HG03196 (cell line): ENCODE results near the gene C3orf70.
"Not testable (repeated sequence)": the region's sequence is repeated elsewhere in the genome, so short reads cannot be mapped to it uniquely, and the experiment has no call there.

Experiments
- ATAC-seq: cut with Tn5 transposase; IDR thresholded peaks from one replicate; pipeline ENCODE4 v1.9.1; 2021; ENCODE audit not compliant: unreplicated experiment

The C3orf70 gene

DNA sequence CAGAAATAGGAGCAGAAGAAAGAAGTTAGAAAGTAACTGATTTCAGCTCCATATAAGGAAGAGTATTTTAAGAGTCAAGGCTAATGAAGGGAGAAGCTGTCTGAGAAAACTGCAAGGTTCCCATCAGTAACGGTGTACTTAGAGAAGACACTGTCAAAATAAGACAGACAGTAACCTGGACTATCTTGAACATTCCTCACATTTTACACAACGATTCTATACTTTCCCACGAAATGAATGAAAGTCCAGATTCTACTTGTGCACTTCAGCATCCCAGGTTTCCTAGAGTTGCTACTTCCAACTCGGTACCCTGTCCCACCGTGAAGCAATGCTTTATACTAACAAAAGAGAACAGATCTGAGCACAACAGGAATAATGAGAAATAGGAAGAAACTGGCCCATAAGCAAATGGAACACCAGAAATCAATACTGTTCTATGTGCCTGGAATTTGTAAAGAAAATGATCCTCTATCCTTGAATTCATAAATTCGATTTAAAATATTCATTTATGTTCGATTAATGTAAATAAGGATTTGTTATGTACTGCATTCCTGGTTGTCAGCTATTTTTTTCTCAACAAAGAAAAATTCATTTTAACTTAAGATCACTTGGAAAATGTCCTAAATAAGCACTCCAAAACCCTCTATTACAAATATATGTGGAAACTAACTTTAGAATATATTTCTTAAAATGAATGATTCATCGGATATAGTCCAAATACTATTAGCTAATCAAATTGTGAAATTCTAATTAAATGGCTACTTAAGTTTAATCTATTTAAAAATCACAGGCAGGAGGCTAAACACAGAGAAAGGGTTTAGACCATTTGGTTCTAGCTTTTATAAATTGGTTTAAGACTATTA, 1.5 kb downstream of the C3orf70 start:
- ATAC-seq, result no peak

DNA sequence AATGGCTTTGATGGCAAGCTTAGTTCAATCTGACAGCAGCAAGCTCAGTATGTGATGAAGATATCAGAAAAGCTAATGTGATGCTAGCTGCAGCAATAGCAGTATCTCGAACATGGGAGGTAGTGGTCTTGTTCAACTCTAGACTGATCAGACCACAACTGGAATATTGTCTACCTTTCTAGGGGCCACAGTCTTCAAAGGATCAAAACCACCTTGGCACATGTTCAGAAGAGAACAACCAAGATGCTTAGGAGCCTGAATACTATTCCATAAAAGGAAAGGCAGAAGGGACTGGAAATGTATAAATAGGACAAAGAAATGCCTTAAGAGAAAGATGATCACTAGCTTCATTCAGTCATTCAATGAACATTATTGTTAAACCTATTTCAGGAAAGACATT, 2.3 kb downstream of the C3orf70 start:
- no peak for ATAC-seq

DNA sequence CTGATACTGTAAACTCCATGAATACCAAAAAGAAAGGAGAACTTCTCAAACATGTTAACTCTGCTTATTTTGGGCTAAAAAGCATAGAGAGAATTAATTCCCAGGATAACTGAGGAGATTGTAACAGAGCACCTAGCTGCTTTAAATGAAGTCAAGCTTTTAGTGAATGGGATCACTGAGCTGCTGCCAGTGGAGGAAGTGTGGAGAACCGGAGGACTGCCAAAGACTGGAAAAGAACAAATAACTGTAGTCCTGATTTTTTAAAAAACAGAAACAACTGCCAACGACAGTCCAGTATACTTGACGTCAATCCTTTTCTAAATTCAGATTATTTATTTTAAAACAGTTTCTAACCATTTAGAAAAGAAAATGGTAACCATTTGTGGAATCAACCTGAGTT, 3.3 kb downstream of the C3orf70 start:
- no peak for ATAC-seq

DNA sequence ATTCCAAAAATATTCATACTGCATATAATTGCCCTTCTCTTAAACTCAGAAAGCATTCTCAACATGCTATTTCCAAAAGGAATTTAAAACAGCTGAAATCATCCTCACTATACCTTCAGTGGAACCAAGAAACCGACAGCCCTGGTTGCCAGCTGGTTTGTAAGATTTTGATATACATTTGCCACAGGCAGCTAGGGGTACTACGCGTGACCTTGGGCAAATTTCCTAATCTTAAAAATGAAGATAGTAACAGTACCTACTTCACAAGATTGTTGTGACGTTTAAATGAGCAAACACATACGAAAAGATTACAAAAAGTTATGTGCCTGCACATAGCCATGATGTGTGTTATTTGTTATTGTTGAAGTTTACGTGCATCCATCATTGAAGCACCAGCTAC, 7.3 kb downstream of the C3orf70 start:
- no peak for ATAC-seq

DNA sequence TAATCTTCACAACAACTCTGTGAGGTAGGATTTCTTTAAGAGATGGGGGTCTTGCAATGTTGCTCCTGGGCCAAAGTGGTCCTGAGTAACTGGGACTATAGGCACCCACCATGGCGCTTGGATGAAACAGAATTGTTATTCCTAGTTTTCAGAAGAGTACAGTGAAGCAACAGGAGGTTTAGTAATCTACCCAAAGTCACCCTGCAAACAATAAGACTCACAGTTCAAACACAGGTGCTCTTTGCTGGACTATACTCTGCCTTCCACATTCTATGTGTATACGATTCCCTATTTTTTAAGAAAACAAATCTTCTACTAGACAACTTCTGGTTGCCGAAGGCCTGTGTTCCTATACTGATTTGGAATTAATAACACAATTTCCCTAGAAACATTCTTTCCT, 8.1 kb downstream of the C3orf70 start:
- no peak for ATAC-seq

DNA sequence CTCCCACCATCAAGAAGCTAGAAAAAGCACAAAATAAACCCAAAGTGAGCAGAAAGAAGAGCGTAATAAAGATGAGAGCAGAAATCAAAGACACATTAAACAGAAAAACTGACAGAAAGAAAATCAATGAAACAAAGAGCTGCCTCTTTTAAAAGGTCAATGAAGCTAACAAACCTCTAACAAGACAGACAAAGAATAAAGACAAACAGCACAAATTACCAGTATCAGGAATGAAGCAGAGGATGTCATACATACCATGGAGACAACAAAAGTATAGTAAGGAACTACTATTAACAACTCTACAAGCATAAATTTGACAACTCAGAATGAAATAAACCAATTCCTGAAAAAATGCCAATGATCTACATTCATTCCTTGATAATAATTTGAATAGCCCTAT, 15.0 kb downstream of the C3orf70 start:
- no peak for ATAC-seq

DNA sequence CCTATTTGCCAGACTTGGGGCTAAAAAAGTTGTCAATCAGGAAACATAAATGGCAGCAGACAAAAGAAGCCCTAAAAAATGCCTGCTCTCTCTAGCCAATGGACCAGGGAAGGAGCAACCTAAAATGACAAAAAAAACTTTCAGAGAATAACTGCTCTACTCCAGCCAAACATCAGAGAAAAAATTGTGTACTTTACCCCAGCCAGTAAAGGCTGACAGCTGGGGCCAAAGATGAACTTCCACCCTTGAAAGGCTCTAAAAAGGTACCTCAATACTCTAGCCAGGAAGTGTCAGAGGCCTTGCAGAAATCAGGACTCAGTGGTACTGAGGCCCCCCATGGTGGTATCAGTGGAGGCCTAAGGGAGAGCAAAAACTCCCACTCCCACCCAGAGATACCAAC, 18.4 kb downstream of the C3orf70 start:
- no peak for ATAC-seq

DNA sequence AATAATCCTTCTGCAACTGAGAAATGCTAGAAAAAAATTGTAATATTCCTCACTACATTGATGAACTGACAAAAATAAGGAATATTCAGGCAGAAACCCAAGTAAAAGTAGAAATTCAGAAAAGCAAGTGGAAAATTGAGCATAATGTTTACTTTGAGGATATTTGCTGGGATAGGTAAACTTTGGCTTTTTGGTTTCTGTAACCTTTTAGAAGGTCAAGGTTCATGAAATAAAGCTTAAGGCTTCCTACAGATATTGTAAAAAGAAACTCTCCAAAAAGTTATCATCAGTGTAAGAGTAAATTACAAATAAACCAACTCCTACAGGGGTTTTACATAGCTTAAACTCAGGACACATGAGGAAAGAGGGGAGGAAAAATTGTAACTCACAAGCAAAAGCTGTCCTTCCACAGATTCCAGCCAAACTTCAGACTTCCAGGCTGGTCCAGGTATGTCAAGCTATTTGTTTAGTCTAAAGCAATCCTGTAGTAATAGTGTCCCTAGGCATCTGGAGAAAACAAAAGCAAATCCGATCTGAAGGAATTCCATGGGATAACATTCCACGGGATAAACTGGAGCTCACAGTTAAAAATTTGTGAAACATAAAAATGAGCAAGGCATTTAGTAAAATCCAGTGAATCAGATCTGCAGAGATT, 21.1 kb downstream of the C3orf70 start:
- no peak for ATAC-seq

DNA sequence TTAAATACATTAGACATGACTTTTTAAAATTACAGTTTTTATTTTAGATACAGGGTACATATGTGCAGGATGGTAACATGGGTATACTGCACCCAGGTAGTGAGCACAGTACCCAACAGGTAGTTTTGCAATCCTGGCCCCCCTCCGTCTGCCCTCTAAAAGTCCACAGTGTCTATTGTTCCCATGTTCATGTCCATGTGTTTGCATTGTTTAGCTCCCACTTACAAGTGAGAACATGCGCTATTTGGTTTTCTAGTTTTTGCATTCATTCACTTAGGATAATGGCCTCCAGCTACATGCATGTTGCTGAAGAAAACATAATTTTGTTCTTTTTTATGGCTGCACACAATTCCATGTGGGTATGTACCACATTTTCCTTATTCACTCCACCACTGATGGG, 23.8 kb downstream of the C3orf70 start:
- ATAC-seq, result no peak

DNA sequence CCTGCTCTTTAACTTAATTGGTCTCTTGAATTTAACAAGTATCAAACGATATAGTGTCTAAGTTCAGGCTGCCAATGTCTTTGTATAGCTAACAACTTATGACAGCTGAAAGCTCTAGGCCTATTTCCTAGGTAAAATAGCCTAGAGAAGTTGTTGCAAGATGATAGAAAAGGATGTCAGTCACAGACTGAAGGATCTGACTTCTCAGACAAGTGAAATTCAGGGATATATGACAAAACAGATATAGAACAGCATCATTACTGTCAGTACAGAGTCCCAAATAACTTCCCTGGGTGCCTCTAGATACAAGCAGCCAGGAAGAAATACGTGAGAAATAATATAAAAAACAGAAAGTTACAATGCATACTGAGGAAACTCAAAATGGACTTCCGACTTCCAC, 26.7 kb downstream of the C3orf70 start:
- ATAC-seq, result no peak

DNA sequence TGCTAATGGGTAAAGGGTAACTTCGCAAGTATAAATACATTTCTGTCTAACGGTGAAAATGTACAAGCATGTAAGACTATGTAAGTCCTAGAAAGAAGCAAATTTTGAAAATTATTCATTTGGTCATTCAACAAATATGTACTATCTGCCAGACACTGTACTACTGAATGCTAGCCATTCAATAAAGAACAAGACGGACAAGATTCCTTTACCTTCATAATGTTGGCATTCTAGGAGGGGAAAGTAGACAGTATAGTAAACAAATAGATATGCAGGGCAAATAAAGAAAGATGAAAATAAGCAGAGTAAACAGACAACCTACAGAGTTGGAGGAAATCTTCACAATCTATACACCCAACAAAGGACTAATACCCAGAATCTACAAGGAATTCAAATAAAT, 32.7 kb downstream of the C3orf70 start:
- no peak for ATAC-seq

DNA sequence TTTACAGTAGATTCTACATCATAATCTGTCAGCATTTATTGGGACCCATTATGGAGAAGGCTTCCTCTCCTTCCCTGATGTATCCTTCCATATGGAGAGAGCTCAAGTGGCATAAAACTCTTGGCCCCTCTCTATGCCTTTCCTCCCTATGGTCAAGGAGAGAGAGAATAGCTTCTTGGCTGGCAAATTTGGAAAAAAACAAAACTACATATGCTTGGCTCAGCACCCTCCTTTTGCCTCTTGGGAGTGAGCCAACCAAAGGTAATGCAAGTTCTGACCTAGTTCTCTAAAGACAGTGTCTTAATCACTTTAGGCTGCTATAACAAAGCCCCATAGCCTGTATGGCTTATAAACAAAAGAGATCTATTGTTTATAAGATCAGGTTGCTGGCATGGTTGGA, 37.5 kb downstream of the C3orf70 start:
- no peak for ATAC-seq

DNA sequence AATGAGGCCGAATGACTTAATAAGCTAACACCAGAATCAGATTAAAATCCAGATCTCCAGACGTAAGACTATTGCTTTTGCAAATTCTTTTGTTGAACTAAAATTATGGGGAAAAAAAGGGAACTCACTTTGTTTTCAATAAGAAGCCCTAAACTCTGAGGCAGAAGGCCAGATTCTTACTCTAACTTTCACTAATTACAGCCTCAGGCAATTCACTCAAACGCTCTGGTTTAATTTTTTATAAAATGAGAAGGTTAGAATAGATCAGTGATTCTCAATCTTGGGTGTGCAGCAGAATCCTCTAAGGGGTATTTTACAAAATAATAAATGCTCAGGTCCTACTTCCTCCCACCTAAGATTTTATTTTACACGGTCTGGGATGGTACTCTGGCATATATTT, 38.1 kb downstream of the C3orf70 start:
- ATAC-seq, result no peak

DNA sequence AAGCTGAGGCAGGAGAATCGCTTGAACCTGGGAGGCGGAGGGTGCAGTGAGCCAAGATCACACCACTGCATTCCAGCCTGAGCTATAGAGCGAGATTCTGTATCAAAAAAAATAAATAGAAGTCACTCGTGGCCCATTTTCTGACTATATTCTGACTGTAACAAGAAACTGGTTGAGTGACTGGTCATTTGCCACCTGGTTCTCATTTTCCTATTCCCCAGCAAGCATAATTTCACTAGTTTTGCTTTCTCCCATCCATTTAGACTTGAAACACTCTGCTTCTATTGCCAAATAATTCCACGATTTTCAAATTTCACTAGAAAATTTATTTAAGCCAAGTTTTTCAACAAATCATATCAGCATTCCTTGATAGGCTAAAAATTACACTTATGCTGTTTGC, 40.7 kb downstream of the C3orf70 start:
- no peak for ATAC-seq

DNA sequence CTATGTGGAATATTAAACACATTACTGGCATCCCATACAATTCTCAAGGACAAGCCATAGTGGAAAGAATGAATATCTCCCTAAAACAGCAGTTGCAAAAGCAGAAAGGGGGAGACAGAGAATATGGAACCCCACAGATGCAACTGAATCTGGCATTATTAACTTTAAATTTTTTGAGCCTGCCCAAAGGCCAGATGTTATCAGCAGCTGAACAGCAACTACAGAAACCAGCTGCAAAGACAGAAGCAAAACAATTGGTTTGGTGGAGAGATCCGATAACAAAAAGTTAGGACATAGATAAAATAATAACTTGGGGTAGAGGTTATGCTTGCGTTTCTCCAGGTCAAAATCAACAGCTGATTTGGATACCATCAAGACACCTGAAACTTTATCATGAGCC, 43.8 kb downstream of the C3orf70 start:
- ATAC-seq, result not testable (repeated sequence)

DNA sequence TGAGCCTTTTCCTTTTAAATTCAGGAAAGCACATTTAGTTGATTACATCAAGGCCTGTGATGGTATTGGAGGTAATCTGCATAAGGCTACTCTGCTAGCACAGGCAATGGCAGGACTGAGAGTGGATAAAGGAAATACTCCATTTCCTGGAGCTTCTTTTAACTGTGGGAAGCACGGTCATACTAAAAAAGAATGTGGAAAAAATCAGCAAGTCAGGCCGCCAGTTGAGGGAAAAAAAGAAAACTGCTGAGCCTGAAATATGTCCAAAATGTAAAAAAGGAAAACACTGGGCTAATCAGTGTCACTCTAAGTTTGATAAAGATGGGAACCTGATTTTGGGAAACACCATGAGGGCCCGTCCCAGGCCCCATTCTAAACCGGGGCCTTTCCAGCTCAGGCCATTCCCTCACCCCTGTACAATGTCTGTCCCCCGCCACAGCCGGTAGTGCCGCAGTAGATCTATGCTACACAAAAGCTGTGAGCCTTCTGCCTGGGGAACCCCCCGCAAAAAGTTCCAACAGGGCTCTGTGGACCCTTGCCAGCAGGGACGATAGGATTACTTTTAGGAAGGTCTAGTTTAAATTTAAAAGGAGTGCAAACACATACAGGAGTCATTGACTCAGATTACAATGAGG, 46.5 kb downstream of the C3orf70 start:
- ATAC-seq, result not testable (repeated sequence)

DNA sequence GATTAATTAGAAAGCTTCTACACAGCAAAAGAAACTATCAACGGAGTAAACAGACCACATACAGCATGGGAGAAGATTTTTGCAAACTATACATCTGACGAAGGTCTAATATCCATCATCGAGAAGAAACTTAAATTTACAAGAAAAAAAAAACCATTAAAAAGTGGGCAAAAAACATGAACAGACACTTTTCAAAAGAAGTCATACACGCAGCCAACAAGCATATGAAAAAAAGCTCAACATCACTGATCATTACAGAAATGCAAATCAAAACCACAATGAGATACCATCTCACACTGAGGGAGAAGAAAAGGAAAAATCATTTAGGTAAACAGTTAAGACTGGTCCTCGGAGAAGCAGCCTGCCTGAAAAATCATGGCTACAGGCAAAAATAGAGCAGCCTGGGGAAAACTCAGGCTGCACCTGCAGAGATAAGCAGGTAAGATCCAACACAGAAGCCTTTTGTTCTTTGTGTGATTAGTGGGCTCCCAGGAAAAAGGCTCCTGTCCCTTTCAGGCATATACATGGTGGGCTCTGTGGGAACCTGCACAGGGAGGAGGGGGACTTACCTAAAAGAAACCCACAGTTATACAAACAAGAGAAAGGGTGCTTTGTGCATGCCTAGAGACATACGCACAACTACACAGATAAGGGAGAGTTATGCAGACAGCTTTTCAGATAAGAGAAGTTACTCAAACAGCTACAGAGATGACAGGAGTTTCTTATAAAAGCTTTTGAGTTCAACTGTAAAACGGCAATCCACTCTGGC, 49.3 kb downstream of the C3orf70 start:
- ATAC-seq, result no peak

DNA sequence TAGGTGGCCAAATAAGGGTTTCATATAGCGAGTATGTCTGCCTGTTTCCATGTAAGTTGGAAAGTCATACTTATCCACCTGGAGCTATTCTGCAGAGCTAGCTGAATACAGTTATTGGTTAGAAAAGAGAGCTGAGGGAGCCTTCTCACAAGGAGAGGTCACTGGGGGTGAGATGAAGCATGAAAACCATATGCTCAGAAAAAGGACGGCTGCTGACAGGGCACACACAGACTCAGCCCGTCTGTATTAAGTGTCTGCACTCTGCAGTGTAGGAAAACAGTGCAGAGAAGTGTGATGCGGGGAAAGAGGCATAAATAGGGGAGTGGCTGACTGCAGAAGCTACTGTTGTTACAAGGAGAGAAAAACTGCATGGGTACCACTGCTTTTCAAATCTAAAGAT, 58.2 kb downstream of the C3orf70 start:
- no peak for ATAC-seq

DNA sequence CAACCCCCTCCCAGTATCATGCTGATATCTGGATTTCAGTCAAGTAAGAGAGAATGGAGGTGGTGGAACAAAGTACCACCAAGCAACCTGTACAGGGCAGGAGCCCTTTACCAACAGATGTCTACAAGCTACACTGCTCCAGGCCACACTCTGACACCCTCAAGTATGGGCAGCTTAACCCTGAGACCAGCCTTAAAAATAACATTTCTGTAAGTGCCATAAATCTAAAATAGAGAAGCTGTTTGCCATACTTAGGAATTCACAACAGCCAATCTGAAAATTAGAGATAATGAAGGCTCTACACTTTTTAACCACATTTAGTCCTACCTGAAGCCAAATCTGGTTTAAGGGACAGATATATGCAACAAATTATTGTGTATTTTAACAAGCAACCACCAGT, 59.7 kb downstream of the C3orf70 start:
- no peak for ATAC-seq

DNA sequence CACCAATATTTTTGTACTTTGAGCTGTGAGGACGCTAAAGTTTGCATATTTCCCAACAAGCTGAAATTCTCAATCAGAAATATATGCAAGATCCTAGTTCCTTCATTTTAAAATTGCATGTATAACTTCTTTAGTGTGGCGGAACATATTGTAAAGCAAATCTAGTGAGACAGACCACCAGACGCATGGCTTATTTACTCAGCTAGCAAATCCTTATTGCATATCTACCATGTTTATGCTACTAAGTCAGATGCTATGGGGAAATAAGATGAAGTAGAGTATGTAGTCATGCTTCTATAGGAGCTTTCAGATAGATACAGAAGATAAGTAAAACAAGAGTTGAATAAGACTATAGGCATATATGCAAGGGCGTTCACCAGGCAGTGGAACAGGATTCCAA, 62.0 kb downstream of the C3orf70 start:
- no peak for ATAC-seq

DNA sequence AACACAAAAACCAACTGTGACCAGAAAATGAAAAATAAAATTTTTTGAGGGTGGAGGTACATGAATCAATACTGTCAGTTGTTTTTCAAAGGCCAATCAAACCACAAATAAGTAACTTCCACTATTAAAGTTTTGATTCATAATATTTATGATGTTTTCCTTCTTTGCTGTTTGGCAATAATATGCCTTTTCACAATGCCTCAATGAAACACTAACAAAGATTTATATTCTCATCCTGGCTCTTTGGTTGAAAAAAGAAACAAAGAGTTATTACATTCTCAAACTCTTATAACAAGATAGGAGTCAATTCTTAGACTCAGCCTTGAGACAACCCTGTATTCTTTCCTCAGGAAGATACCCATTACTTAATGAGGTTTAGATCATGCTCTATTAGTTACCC, 63.1 kb downstream of the C3orf70 start:
- no peak for ATAC-seq
